GM18526 (cell line): ENCODE data around the gene SCN3A.

Experiments
- POLR2A ChIP-seq: IDR thresholded peaks from 3 replicates; pipeline ENCODE4 v1.6.1; 2011; ENCODE audit not compliant: insufficient read length; ENCODE audit errors: extremely low read depth

The SCN3A gene

GRCh38 chr2:165203689-165204559 is at the start of gene SCN3A:
Gene SCN3A (minus strand): TSS chr2:165204050. CDS start chr2:165176394, 27,656 bp downstream.
- TF ChIP-seq POLR2A = no peak

DNA sequence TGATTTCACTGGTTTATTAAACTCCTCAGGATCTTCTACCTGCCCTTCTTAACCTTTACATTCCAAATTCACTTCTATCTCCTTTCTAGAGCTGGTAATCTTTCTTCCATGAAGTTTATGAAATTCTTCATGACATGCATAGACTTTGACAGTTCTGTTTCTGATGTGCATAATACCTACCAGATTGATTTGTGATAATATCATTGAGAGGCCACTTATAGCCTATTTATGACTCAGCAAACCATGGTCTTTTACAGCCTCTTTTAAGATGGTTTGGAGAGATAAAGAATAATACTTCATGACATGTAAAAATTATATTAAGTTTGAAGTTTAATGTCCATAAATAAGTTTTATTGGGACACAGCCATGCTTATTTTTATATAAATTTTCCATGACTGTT is 49.3 kb upstream of the SCN3A start:
- no peak for TF ChIP-seq POLR2A

DNA sequence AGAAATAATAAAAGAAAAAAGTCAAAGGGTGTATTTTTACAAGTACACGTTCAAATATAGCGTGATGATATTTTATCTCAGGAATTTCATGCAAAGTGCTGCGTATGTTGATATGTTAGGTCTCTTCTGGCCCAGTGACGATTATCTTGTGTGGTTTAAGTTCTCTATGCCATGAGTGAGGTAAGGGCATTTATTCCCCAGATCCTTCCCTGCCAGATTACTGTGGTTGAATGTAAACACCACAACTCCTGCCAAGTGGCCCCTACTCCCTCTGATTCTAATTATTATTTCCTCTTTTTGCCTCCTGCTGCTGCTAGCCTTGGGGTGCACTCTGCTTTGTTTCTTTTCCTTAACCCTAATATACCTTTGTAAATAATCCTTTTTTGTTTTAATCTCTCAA is 47.5 kb upstream of the SCN3A start:
- no peak for TF ChIP-seq POLR2A

GRCh38 chr2:165248238-165248637 is 44.4 kb upstream of the SCN3A start:
- TF ChIP-seq POLR2A = no peak

DNA sequence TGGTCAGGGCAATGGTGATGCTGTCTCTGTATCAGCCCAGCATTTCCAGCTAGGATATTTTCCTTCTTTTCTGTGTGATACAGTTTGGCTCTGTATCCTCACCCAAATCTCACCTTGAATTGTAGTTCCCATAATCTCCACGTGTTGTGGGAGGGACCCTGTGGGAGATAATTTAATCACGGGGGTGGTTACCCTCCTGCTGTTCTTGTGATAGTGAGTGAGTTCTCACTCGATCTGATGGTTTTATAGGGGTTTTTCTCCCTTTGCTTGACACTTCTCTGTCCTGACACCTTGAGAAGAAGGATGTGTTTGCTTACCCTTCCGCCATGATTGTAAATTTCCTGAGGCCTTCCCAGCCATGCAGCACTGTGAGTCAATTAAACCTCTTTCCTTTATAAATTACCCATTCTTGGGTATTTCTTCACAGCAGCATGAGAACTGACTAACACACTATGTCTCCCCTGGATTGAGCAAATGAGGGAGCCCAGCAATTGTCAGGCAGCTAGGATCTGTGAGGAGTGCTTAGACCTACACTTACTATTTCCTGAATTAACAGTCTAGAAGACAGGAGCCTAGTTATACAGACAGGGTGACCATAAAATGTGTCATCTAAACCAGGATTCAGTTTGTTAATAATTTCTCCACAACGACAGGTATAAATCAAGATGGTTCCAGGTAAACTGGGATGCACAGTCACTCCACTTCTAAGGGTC is 41.4 kb upstream of the SCN3A start:
- TF ChIP-seq POLR2A = no peak

GRCh38 chr2:165240916-165241315 is 37.1 kb upstream of the SCN3A start:
- TF ChIP-seq POLR2A = no peak

- TF ChIP-seq POLR2A = no peak
Measured at GRCh38 chr2:165239856-165240515, 36.1 kb upstream of the SCN3A start.

- no peak for TF ChIP-seq POLR2A
Measured at GRCh38 chr2:165239230-165239629, 35.4 kb upstream of the SCN3A start, which contains the start of gene SCN2A. Gene SCN2A (plus strand): TSS chr2:165239414. CDS start chr2:165295824, 56,410 bp downstream.

DNA sequence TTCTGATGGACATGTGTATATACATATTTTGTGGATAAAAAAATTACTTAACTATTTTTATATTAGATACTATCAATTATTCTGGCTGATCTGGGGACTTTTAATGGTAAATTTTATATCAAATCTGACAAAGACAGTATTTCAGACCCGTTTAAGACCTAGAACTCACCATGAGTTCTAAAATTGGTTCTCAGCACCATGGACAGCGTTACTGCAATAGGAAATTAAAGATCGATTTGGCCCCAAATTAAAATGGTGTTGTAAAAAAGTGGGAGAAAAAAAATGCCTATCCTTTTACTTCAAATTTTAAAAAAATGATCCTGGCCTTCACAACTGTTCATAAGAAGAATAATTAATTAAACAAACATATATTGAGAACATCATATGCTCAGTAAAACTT is 34.4 kb upstream of the SCN3A start:
- no peak for TF ChIP-seq POLR2A

- no peak for TF ChIP-seq POLR2A
Measured at GRCh38 chr2:165237056-165237455, 33.2 kb upstream of the SCN3A start.

- no peak for TF ChIP-seq POLR2A
Measured at GRCh38 chr2:165227571-165227970, 23.7 kb upstream of the SCN3A start.

DNA sequence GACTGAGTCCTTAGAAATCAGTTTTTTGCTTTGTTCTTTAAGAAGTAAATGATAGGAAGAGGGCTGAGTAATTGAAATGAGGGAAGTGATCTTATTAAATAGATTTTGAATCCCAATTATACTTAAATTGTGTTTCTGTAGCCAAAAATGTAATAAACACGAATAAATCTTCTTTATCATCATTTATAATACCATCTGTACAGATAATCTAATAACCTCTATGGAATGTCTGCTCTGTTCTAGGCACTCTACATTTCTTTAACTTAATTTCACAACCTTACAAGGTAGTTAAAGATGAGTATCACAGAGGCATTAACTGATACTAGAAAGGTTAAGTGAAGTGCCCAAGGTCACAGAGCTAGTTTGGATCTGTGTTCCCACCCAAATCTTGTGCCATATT is 21.1 kb upstream of the SCN3A start:
- no peak for TF ChIP-seq POLR2A

DNA sequence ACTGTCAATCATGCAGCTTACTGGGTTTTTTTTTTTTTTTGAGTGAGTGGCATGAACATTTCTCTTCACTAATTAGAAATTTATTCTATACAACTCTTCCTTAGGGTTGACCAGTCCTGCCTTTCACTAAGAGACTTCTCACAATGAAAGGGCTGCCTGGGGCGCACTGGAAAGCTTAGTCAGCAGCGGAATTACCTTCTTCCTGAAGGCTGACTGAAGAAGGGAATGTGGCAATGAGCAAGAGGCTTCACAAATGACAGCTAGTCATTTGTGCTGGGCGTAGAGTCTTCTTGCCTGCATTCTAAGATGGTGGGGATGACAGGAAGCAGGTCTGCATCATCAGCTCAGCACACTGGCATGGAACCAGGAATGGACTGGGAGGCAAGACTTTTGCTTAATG is 15.6 kb upstream of the SCN3A start:
- no peak for TF ChIP-seq POLR2A

GRCh38 chr2:165214093-165214492 is 10.2 kb upstream of the SCN3A start:
- TF ChIP-seq POLR2A = no peak

- no peak for TF ChIP-seq POLR2A
Measured at GRCh38 chr2:165208094-165208493, 4.2 kb upstream of the SCN3A start.

- no peak for TF ChIP-seq POLR2A
Measured at GRCh38 chr2:165205865-165206264, 2.0 kb upstream of the SCN3A start.
